NCI-H2196 (cell line): Measurements from ENCODE around the gene CBY1.

Experiments used
- DNase-seq: peaks from one replicate; lab custom pipeline; 2025; ENCODE audit not compliant: unreplicated experiment; lab: John Stamatoyannopoulos, UW

CBY1 gene

DNA sequence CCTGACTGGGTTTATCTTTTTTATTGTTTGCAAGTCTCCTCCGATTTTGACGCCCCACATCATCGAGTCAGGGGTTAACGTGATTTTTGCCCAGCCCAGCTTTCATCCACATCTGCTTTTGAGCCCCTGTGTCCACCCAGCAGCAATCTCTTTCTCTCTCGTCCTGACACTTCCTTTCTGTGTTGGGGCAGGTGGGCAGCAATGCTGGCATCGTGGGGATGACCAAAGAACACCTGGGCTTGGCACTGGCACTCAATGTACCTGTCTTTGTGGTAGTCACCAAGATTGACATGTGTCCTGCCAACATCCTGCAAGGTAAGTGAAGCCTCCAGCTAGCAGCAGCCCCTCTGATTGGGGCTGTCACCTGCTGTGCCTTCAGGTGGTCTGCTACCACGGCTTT lies 65.1 kb downstream of the CBY1 start:
- DNase-seq, result no peak
